ENCODE measurements around the gene PCDHGB1. TPM values are rescaled to one million over a fixed set of nuclear protein-coding genes. Genes with fewer than 3 reads are reported as not detected.
"Not testable (repeated sequence)": the region's sequence is repeated elsewhere in the genome, so short reads cannot be mapped to it uniquely, and the experiment has no call there.

The PCDHGB1 gene
- total RNA-seq, 3 donors from 2014 or later: 2.7 to 5.9 (median 5.1) TPM

- intact Hi-C loops (cut with DNase I; ENCODE audit: low total_unique reads); H3K27ac ChIP-seq; DNase-seq (ENCODE audit: low spot score in 2 of 2); H3K36me3 ChIP-seq; H3K27me3 ChIP-seq; H3K4me1 ChIP-seq: not testable (repeated sequence)
- peak in 2 of 3 donors; percentile 38 to 40 for TF ChIP-seq CTCF (IDR thresholded peaks at IDR 0.05)
- Histone ChIP-seq H3K9me3 (peaks cover 79 to 96% of the 10 kb centered on the region in 2 donors), H3K4me3 (peak within 1 kb of the TSS; percentile 1 to 45 (median 24))
Measured at GRCh38 chr5:141397756-141398551, 48.1 kb downstream of the PCDHGB1 start, which contains the start of gene PCDHGB5. Gene PCDHGB5, plus strand, starts transcription at chr5:141397947. Its CDS starts 181 bp downstream, at chr5:141398128.

- no peak for TF ChIP-seq POLR2A (IDR thresholded peaks at IDR 0.05)
- no peak for TF ChIP-seq CTCF (IDR thresholded peaks at IDR 0.05)
- no peak for TF ChIP-seq POLR2AphosphoS5 (IDR thresholded peaks at IDR 0.05)
- H3K4me1 ChIP-seq: no peaks in the 10 kb centered on the region
- peaks cover 79 to 96% of the 10 kb centered on the region in 2 donors for H3K9me3 ChIP-seq
- H3K36me3 ChIP-seq: no peaks in the 10 kb centered on the region
- intact Hi-C loops (cut with DNase I; ENCODE audit: low total_unique reads): no loop called here
- no peaks in the 10 kb centered on the region for H3K27me3 ChIP-seq
- no peak for DNase-seq (ENCODE audit: low spot score in 2 of 2)
- no peak overlapping the region for H3K27ac ChIP-seq
- peak overlapping the region in 1 of 3 donors; percentile 10 for H3K4me3 ChIP-seq
Measured at GRCh38 chr5:141398608-141399007, 48.7 kb downstream of the PCDHGB1 start.

GRCh38 chr5:141399555-141400258, 49.8 kb downstream of the PCDHGB1 start:
- no peak for TF ChIP-seq POLR2A (IDR thresholded peaks at IDR 0.05)
- TF ChIP-seq CTCF (IDR thresholded peaks at IDR 0.05): no peak
- no peak for TF ChIP-seq POLR2AphosphoS5 (IDR thresholded peaks at IDR 0.05)
- peak overlapping the region in 1 of 3 donors; percentile 35 for H3K4me3 ChIP-seq
- no peaks in the 10 kb centered on the region for H3K4me1 ChIP-seq
- DNase-seq (ENCODE audit: low spot score in 2 of 2): no peak
- peaks cover 79 to 96% of the 10 kb centered on the region in 2 donors for H3K9me3 ChIP-seq
- H3K27ac ChIP-seq: no peak overlapping the region
- intact Hi-C loops (cut with DNase I; ENCODE audit: low total_unique reads): loop anchor here (5.0 kb wide), 1 partner anchor 128 kb away; no protein-coding TSS in a partner anchor
- H3K27me3 ChIP-seq: no peaks in the 10 kb centered on the region
- no peaks in the 10 kb centered on the region for H3K36me3 ChIP-seq

Other genes with a start within 250 kb of the PCDHGB1 start
- 1 to 10 TPM; 3.4 to 6.2 (median 5.4) TPM for gene PCDHB3, start 249.6 kb upstream of the PCDHGB1 start, total RNA-seq
- 1 to 10 TPM; 7.5 to 9.2 (median 7.7) TPM for gene PCDHB4, start 228.3 kb upstream of the PCDHGB1 start, total RNA-seq
- 1 to 10 TPM; 3.4 to 9.8 (median 6.4) TPM for gene PCDHB5, start 214.9 kb upstream of the PCDHGB1 start, total RNA-seq
- 1 to 10 TPM; 1.4 to 3.6 (median 2.2) TPM for gene PCDHB6, start 200.0 kb upstream of the PCDHGB1 start, total RNA-seq
- 1 to 10 TPM; 2.3 to 4.6 (median 3.4) TPM for gene PCDHB7, start 177.5 kb upstream of the PCDHGB1 start, total RNA-seq
- gene PCDHB8, start 172.3 kb upstream of the PCDHGB1 start, total RNA-seq: 1 to 10 TPM in 1 of 3 donors, under 1 TPM in 2; 0.73 to 4.6 (median 0.80) TPM
- 10 to 100 TPM in 1 of 3 donors, 1 to 10 TPM in 2; 4.3 to 11.8 (median 6.3) TPM for gene PCDHB16, start 167.7 kb upstream of the PCDHGB1 start, total RNA-seq
- gene PCDHB9, start 162.9 kb upstream of the PCDHGB1 start, total RNA-seq: 1 to 10 TPM; 2.2 to 4.6 (median 4.1) TPM
- 1 to 10 TPM; 3.8 to 4.8 (median 4.6) TPM for gene PCDHB10, start 157.7 kb upstream of the PCDHGB1 start, total RNA-seq
- gene PCDHB11, start 150.5 kb upstream of the PCDHGB1 start, total RNA-seq: 1 to 10 TPM; 2.3 to 4.6 (median 2.7) TPM
- gene PCDHB12, start 141.4 kb upstream of the PCDHGB1 start, total RNA-seq: 1 to 10 TPM; 3.7 to 5.2 (median 5.0) TPM
- 1 to 10 TPM; 3.7 to 5.9 (median 4.8) TPM for gene PCDHB13, start 136.2 kb upstream of the PCDHGB1 start, total RNA-seq
- 1 to 10 TPM; 4.2 to 5.9 (median 5.9) TPM for gene PCDHB14, start 126.8 kb upstream of the PCDHGB1 start, total RNA-seq
- 1 to 10 TPM; 1.6 to 4.2 (median 3.3) TPM for gene PCDHB15, start 104.7 kb upstream of the PCDHGB1 start, total RNA-seq
- 1 to 10 TPM in 1 of 3 donors, under 1 TPM in 2; 0.64 to 2.0 (median 0.98) TPM for gene SLC25A2, start 46.0 kb upstream of the PCDHGB1 start, total RNA-seq
- 10 to 100 TPM; 59.2 to 96.2 (median 68.2) TPM for gene TAF7, start 29.3 kb upstream of the PCDHGB1 start, total RNA-seq
- 1 to 10 TPM in 2 of 3 donors, under 1 TPM in 1; 0.80 to 1.3 (median 1.2) TPM for gene PCDHGA1, start 19.6 kb upstream of the PCDHGB1 start, total RNA-seq
- 1 to 10 TPM; 4.6 to 8.6 (median 6.2) TPM for gene PCDHGA2, start 11.3 kb upstream of the PCDHGB1 start, total RNA-seq
- gene PCDHGA3, start 6.3 kb upstream of the PCDHGB1 start, total RNA-seq: 1 to 10 TPM; 4.3 to 5.9 (median 5.0) TPM
- 10 to 100 TPM in 1 of 3 donors, 1 to 10 TPM in 2; 5.3 to 12.1 (median 6.4) TPM for gene PCDHGA4, start 4.9 kb downstream of the PCDHGB1 start, total RNA-seq
- gene PCDHGB2, start 9.9 kb downstream of the PCDHGB1 start, total RNA-seq: 10 to 100 TPM in 1 of 3 donors, 1 to 10 TPM in 2; 6.2 to 10.5 (median 7.8) TPM
- gene PCDHGA5, start 14.1 kb downstream of the PCDHGB1 start, total RNA-seq: 1 to 10 TPM; 5.4 to 9.4 (median 8.8) TPM
- 10 to 100 TPM in 1 of 3 donors, 1 to 10 TPM in 2; 5.3 to 10.2 (median 8.6) TPM for gene PCDHGB3, start 20.1 kb downstream of the PCDHGB1 start, total RNA-seq
- 1 to 10 TPM; 4.0 to 8.5 (median 8.3) TPM for gene PCDHGA6, start 23.8 kb downstream of the PCDHGB1 start, total RNA-seq
- gene PCDHGA7, start 32.6 kb downstream of the PCDHGB1 start, total RNA-seq: 10 to 100 TPM in 1 of 3 donors, 1 to 10 TPM in 2; 3.7 to 10.8 (median 10.0) TPM
- 10 to 100 TPM in 1 of 3 donors, 1 to 10 TPM in 2; 5.3 to 10.5 (median 8.9) TPM for gene PCDHGB4, start 37.6 kb downstream of the PCDHGB1 start, total RNA-seq
- gene PCDHGA8, start 42.5 kb downstream of the PCDHGB1 start, total RNA-seq: 1 to 10 TPM; 2.6 to 7.2 (median 6.0) TPM
- 10 to 100 TPM in 2 of 3 donors, 1 to 10 TPM in 1; 7.5 to 20.6 (median 19.8) TPM for gene PCDHGB5, start 47.8 kb downstream of the PCDHGB1 start, total RNA-seq
- gene PCDHGA9, start 52.7 kb downstream of the PCDHGB1 start, total RNA-seq: 10 to 100 TPM in 2 of 3 donors, 1 to 10 TPM in 1; 7.8 to 16.7 (median 13.8) TPM
- 10 to 100 TPM in 2 of 3 donors, 1 to 10 TPM in 1; 8.8 to 12.8 (median 10.8) TPM for gene PCDHGB6, start 57.9 kb downstream of the PCDHGB1 start, total RNA-seq
- 10 to 100 TPM in 2 of 3 donors, 1 to 10 TPM in 1; 7.2 to 10.7 (median 10.5) TPM for gene PCDHGA10, start 62.9 kb downstream of the PCDHGB1 start, total RNA-seq
- 10 to 100 TPM; 15.4 to 21.3 (median 16.0) TPM for gene PCDHGB7, start 67.6 kb downstream of the PCDHGB1 start, total RNA-seq
- gene PCDHGA11, start 71.0 kb downstream of the PCDHGB1 start, total RNA-seq: 1 to 10 TPM; 5.0 to 9.8 (median 9.7) TPM
- gene PCDHGA12, start 80.4 kb downstream of the PCDHGB1 start, total RNA-seq: 10 to 100 TPM in 2 of 3 donors, 1 to 10 TPM in 1; 9.8 to 12.0 (median 11.1) TPM
- 10 to 100 TPM; 29.6 to 41.6 (median 35.1) TPM for gene PCDHGC3, start 125.9 kb downstream of the PCDHGB1 start, total RNA-seq
- gene PCDHGC4, start 134.9 kb downstream of the PCDHGB1 start, total RNA-seq: 1 to 10 TPM; 2.6 to 6.2 (median 6.0) TPM
- gene PCDHGC5, start 139.0 kb downstream of the PCDHGB1 start, total RNA-seq: 1 to 10 TPM; 2.1 to 3.5 (median 3.3) TPM

All from breast epithelium (tissue), 4 donors.